Stimulated activated naive B cell treated with anti-CD40 and anti-IgM and Interleukin-4, amounts not matched to agents 10 μg/mL and 1 μg/mL and 100 μg/mL, for 72 hours (primary cell): ENCODE results near the gene ADCY4.
A peak's percentile ranks its signal among the peaks of the same experiment; 100 is the strongest.

Source experiments
- ATAC-seq, 2 donors: fragments of 150-1000 bp; cut with Tn5 transposase; replicated peaks; 2 replicates each; pipeline ENCODE4 v1.10.0; 2021; ENCODE audit warnings: moderate library complexity in 1 of 2
- DNase-seq: peaks from one replicate; pipeline ENCODE4 v3.0.0; 2021
- H3K27ac Mint-ChIP-seq: one replicate; pipeline ENCODE4 v1.8.0; 2022; ENCODE audit warnings: mild to moderate bottlenecking, mixed read lengths
- H3K27me3 Mint-ChIP-seq, 2 donors: one replicate each; pipeline ENCODE4 v1.8.0; 2022; ENCODE audit warnings: mixed read lengths in 2 of 2
- H3K36me3 Mint-ChIP-seq, 2 donors: one replicate each; pipeline ENCODE4 v1.8.0; 2022; ENCODE audit warnings: mixed read lengths in 2 of 2, mild to moderate bottlenecking in 1 of 2
- H3K4me1 Mint-ChIP-seq, 2 donors: one replicate each; pipeline ENCODE4 v1.8.0; 2022; ENCODE audit warnings: mixed read lengths in 2 of 2, mild to moderate bottlenecking in 1 of 2
- H3K4me3 Mint-ChIP-seq, 2 donors: one replicate each; pipeline ENCODE4 v1.8.0; 2022; ENCODE audit warnings: mild to moderate bottlenecking in 2 of 2, mixed read lengths in 2 of 2, moderate library complexity in 1 of 2
- H3K9me3 Mint-ChIP-seq, 2 donors: one replicate each; pipeline ENCODE4 v1.8.0; 2022; ENCODE audit warnings: mixed read lengths in 2 of 2, mild to moderate bottlenecking in 1 of 2

Gene ADCY4

GRCh38 chr14:24296341-24297157, 38.3 kb downstream of the ADCY4 start:
- peaks cover 34 to 50% of the 10 kb centered on the region in 2 donors for H3K4me1 Mint-ChIP-seq
- H3K36me3 Mint-ChIP-seq, result peaks cover 24 to 45% of the 10 kb centered on the region in 2 donors
- ATAC-seq (peak; percentile 76 to 80), DNase-seq (peak; percentile 73)
- H3K27me3 Mint-ChIP-seq, result no peaks in the 10 kb centered on the region
- peak overlapping the region; percentile 94 for H3K27ac Mint-ChIP-seq
- no peaks in the 10 kb centered on the region for H3K9me3 Mint-ChIP-seq
- H3K4me3 Mint-ChIP-seq, result peak overlapping the region; percentile 15 to 37

- H3K27me3 Mint-ChIP-seq, result no peaks in the 10 kb centered on the region
- peaks cover 33 to 51% of the 10 kb centered on the region in 2 donors for H3K4me1 Mint-ChIP-seq
Measured at GRCh38 chr14:24293525-24293924, 41.3 kb downstream of the ADCY4 start.

GRCh38 chr14:24292118-24292807, 42.6 kb downstream of the ADCY4 start:
- H3K36me3 Mint-ChIP-seq, result peaks cover 35 to 63% of the 10 kb centered on the region in 2 donors
- H3K27me3 Mint-ChIP-seq, result no peaks in the 10 kb centered on the region
- DNase-seq (no peak), ATAC-seq (no peak)
- H3K9me3 Mint-ChIP-seq, result no peaks in the 10 kb centered on the region
- H3K4me3 Mint-ChIP-seq, result no peak overlapping the region
- peaks cover 35 to 55% of the 10 kb centered on the region in 2 donors for H3K4me1 Mint-ChIP-seq
- no peak overlapping the region for H3K27ac Mint-ChIP-seq

More at GRCh38 chr14:24293525-24293924, 41.3 kb downstream of the ADCY4 start:
- no peaks in the 10 kb centered on the region for H3K9me3 Mint-ChIP-seq
- no peak overlapping the region for H3K4me3 Mint-ChIP-seq
- DNase-seq, result no peak
- no peak for ATAC-seq
- H3K27ac Mint-ChIP-seq, result no peak overlapping the region
- peaks cover 35 to 54% of the 10 kb centered on the region in 2 donors for H3K36me3 Mint-ChIP-seq

GRCh38 chr14:24291446-24292117, 43.3 kb downstream of the ADCY4 start:
- H3K36me3 Mint-ChIP-seq, result peaks cover 33 to 61% of the 10 kb centered on the region in 2 donors

GRCh38 chr14:24290746-24291145, 44.1 kb downstream of the ADCY4 start:
- Mint-ChIP-seq H3K36me3 (peaks cover 29 to 53% of the 10 kb centered on the region in 2 donors), H3K9me3 (no peaks in the 10 kb centered on the region)

More at GRCh38 chr14:24291446-24292117, 43.3 kb downstream of the ADCY4 start:
- DNase-seq, result no peak
- H3K27ac Mint-ChIP-seq, result no peak overlapping the region
- ATAC-seq, result no peak
- H3K9me3 Mint-ChIP-seq, result no peaks in the 10 kb centered on the region
- no peaks in the 10 kb centered on the region for H3K27me3 Mint-ChIP-seq
- H3K4me1 Mint-ChIP-seq, result peaks cover 30 to 49% of the 10 kb centered on the region in 2 donors
- H3K4me3 Mint-ChIP-seq, result no peak overlapping the region

GRCh38 chr14:24289649-24290280, 45.1 kb downstream of the ADCY4 start:
- H3K9me3 Mint-ChIP-seq, result no peaks in the 10 kb centered on the region
- H3K36me3 Mint-ChIP-seq, result peaks cover 27 to 45% of the 10 kb centered on the region in 2 donors
- peak overlapping the region in 1 of 2 donors; percentile 53 for H3K4me3 Mint-ChIP-seq
- no peaks in the 10 kb centered on the region for H3K27me3 Mint-ChIP-seq
- no peak overlapping the region for H3K27ac Mint-ChIP-seq
- DNase-seq (peak; percentile 57), ATAC-seq (peak; percentile 99 to 100)
- peaks cover 22 to 43% of the 10 kb centered on the region in 2 donors for H3K4me1 Mint-ChIP-seq

More at GRCh38 chr14:24290746-24291145, 44.1 kb downstream of the ADCY4 start:
- DNase-seq, result no peak
- Mint-ChIP-seq H3K4me1 (peaks cover 22 to 40% of the 10 kb centered on the region in 2 donors), H3K27ac (peak overlapping the region; percentile 53), H3K4me3 (no peak overlapping the region), H3K27me3 (no peaks in the 10 kb centered on the region)
- no peak for ATAC-seq

- ATAC-seq (no peak), DNase-seq (no peak)
- Mint-ChIP-seq H3K9me3 (no peaks in the 10 kb centered on the region), H3K36me3 (peaks cover 16 to 31% of the 10 kb centered on the region in 2 donors), H3K4me3 (no peak overlapping the region), H3K27me3 (no peaks in the 10 kb centered on the region), H3K4me1 (peaks cover 25 to 51% of the 10 kb centered on the region in 2 donors), H3K27ac (no peak overlapping the region)
Measured at GRCh38 chr14:24286996-24287395, 47.9 kb downstream of the ADCY4 start.

GRCh38 chr14:24285351-24285750, 49.5 kb downstream of the ADCY4 start:
- Mint-ChIP-seq H3K9me3 (no peaks in the 10 kb centered on the region), H3K27me3 (no peaks in the 10 kb centered on the region), H3K27ac (no peak overlapping the region), H3K4me1 (peaks cover 34 to 60% of the 10 kb centered on the region in 2 donors), H3K36me3 (peaks cover 5 to 15% of the 10 kb centered on the region in 2 donors), H3K4me3 (no peak overlapping the region)
- ATAC-seq (no peak), DNase-seq (no peak)

- DNase-seq (no peak), ATAC-seq (no peak)
- no peaks in the 10 kb centered on the region for H3K9me3 Mint-ChIP-seq
- H3K36me3 Mint-ChIP-seq, result peaks cover 4 to 9% of the 10 kb centered on the region in 2 donors
- H3K27me3 Mint-ChIP-seq, result no peaks in the 10 kb centered on the region
- H3K4me3 Mint-ChIP-seq, result no peak overlapping the region
- H3K27ac Mint-ChIP-seq, result no peak overlapping the region
- peaks cover 36 to 60% of the 10 kb centered on the region in 2 donors for H3K4me1 Mint-ChIP-seq
Measured at GRCh38 chr14:24284501-24285035, 50.3 kb downstream of the ADCY4 start.

GRCh38 chr14:24283796-24284460, 50.9 kb downstream of the ADCY4 start:
- H3K9me3 Mint-ChIP-seq, result no peaks in the 10 kb centered on the region
- no peak overlapping the region for H3K27ac Mint-ChIP-seq
- no peak for DNase-seq
- peaks cover 4 to 9% of the 10 kb centered on the region in 2 donors for H3K36me3 Mint-ChIP-seq
- ATAC-seq, result no peak
- peaks cover 41 to 60% of the 10 kb centered on the region in 2 donors for H3K4me1 Mint-ChIP-seq
- H3K27me3 Mint-ChIP-seq, result no peaks in the 10 kb centered on the region
- H3K4me3 Mint-ChIP-seq, result no peak overlapping the region

- H3K27ac Mint-ChIP-seq, result no peak overlapping the region
- no peak overlapping the region for H3K4me3 Mint-ChIP-seq
- no peaks in the 10 kb centered on the region for H3K27me3 Mint-ChIP-seq
- ATAC-seq, result no peak
- peaks cover 7 to 8% of the 10 kb centered on the region in 2 donors for H3K9me3 Mint-ChIP-seq
- H3K36me3 Mint-ChIP-seq, result peaks cover 12 to 13% of the 10 kb centered on the region in 2 donors
- H3K4me1 Mint-ChIP-seq, result peaks cover 47 to 63% of the 10 kb centered on the region in 2 donors
- DNase-seq, result no peak
Measured at GRCh38 chr14:24282736-24283135, 52.1 kb downstream of the ADCY4 start.

- H3K4me3 Mint-ChIP-seq, result no peak overlapping the region
- peaks cover 7 to 8% of the 10 kb centered on the region in 2 donors for H3K9me3 Mint-ChIP-seq
- ATAC-seq (no peak), DNase-seq (no peak)
- peaks cover 54 to 69% of the 10 kb centered on the region in 2 donors for H3K4me1 Mint-ChIP-seq
- no peak overlapping the region for H3K27ac Mint-ChIP-seq
- no peaks in the 10 kb centered on the region for H3K27me3 Mint-ChIP-seq
- H3K36me3 Mint-ChIP-seq, result peaks cover 12 to 15% of the 10 kb centered on the region in 2 donors
Measured at GRCh38 chr14:24281636-24282035, 53.2 kb downstream of the ADCY4 start.

GRCh38 chr14:24280797-24281460, 53.9 kb downstream of the ADCY4 start:
- H3K4me1 Mint-ChIP-seq, result peaks cover 56 to 72% of the 10 kb centered on the region in 2 donors
- DNase-seq (no peak), ATAC-seq (no peak)
- peaks cover 9 to 15% of the 10 kb centered on the region in 2 donors for H3K36me3 Mint-ChIP-seq
- H3K4me3 Mint-ChIP-seq, result no peak overlapping the region
- H3K27me3 Mint-ChIP-seq, result no peaks in the 10 kb centered on the region
- H3K9me3 Mint-ChIP-seq, result peaks cover 7 to 8% of the 10 kb centered on the region in 2 donors
- H3K27ac Mint-ChIP-seq, result peak overlapping the region; percentile 91
